DOHH2 (cell line): ENCODE data around the gene STOML2.

ENCODE experiments used
- H3F3A ChIP-seq: fragments of 200-600 bp; sonication (generic), shearing (Covaris generic); 2 replicates; pipeline ENCODE4 v1.6.0; 2016; ENCODE audit warnings: antibody characterized with exemption, mild to moderate bottlenecking; ENCODE audit not compliant: control insufficient read depth, insufficient read depth
- H3K27ac ChIP-seq: fragments of 200-600 bp; sonication (generic); 2 replicates; pipeline ENCODE4 v1.5.1; 2014; ENCODE audit warnings: low read depth, mild to moderate bottlenecking, low read length, moderate library complexity
- H3K27me3 ChIP-seq: fragments of 200-600 bp; sonication (generic); 2 replicates; pipeline ENCODE4 v1.6.1; 2014; ENCODE audit warnings: mild to moderate bottlenecking, low read length, mixed read lengths; ENCODE audit not compliant: control insufficient read depth
- H3K36me3 ChIP-seq: fragments of 200-600 bp; sonication (generic); 2 replicates; pipeline ENCODE4 v1.6.1; 2014; ENCODE audit warnings: mild to moderate bottlenecking, low read length, moderate library complexity, mixed read lengths; ENCODE audit not compliant: control insufficient read depth
- H3K4me1 ChIP-seq: fragments of 200-600 bp; sonication (generic); 2 replicates; pipeline ENCODE4 v1.6.1; 2014; ENCODE audit warnings: mild to moderate bottlenecking, low read length, mixed read lengths; ENCODE audit not compliant: control insufficient read depth
- H3K4me2 ChIP-seq: fragments of 200-600 bp; sonication (generic); 2 replicates; pipeline ENCODE4 v1.6.0; 2014; ENCODE audit warnings: mild to moderate bottlenecking, low read length, moderate library complexity
- H3K4me3 ChIP-seq: fragments of 200-600 bp; sonication (generic); 2 replicates; pipeline ENCODE4 v1.5.1; 2014; ENCODE audit warnings: mild to moderate bottlenecking, low read length, mixed read lengths
- H3K79me2 ChIP-seq: fragments of 200-600 bp; sonication (generic); 2 replicates; pipeline ENCODE4 v1.6.1; 2014; ENCODE audit warnings: mild to moderate bottlenecking, low read length, mixed read lengths; ENCODE audit not compliant: control insufficient read depth
- H3K9me2 ChIP-seq: fragments of 200-600 bp; sonication (generic); replicated peaks from 2 replicates; pipeline ENCODE4 v1.6.1; 2014; ENCODE audit warnings: mild to moderate bottlenecking, low read length, mixed read lengths; ENCODE audit not compliant: control insufficient read depth
- H3K9me3 ChIP-seq: fragments of 200-600 bp; sonication (generic); 2 replicates; pipeline ENCODE4 v1.6.1; 2014; ENCODE audit warnings: antibody characterized with exemption, low read length, mixed read lengths; ENCODE audit not compliant: control insufficient read depth, insufficient read depth
- H4K20me1 ChIP-seq: fragments of 200-600 bp; sonication (generic); 2 replicates; pipeline ENCODE4 v1.6.0; 2014; ENCODE audit warnings: low read depth, mild to moderate bottlenecking, antibody characterized with exemption, low read length, moderate library complexity; ENCODE audit not compliant: control insufficient read depth, insufficient read depth
- EZH2phosphoT487 ChIP-seq: fragments of 200-600 bp; sonication (generic); IDR thresholded peaks from 2 replicates; pipeline ENCODE4 v1.6.1; 2017; ENCODE audit warnings: borderline replicate concordance, mild to moderate bottlenecking, antibody characterized with exemption, low read length, moderate library complexity, mixed read lengths
- TF ChIP-seq, protein P1 (sequence below): fragments of 200-600 bp; sonication (generic); IDR thresholded peaks from one replicate; pipeline ENCODE4 v1.5.1; 2014; ENCODE audit warnings: antibody characterized with exemption, mild to moderate bottlenecking, low read depth, low read length; ENCODE audit not compliant: poor library complexity, severe bottlenecking

STOML2 gene

DNA sequence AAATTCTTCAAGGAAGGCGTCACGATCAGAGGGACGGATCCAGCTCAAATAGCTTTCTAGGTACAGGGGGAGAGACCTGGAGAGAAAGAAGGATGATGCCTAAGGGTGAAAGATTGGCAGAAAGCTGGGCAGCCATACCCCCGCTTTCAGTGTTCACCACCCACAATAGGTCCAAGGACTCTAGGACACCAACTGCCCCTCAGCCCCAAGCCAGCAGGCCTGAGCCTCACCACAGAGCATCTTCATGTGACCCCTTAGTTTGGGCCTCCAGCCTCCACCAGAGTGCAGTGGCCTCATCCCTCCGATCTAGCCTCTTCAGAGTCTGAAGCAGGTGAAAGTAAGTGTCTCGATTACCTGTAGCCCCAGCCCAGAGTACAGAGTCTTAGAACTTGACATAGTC, 28.8 kb downstream of the STOML2 start:
- peaks cover 57% of the 10 kb centered on the region for H3K79me2 ChIP-seq
- TF ChIP-seq EZH2phosphoT487 = no peak
- TF ChIP-seq, protein P1, sequence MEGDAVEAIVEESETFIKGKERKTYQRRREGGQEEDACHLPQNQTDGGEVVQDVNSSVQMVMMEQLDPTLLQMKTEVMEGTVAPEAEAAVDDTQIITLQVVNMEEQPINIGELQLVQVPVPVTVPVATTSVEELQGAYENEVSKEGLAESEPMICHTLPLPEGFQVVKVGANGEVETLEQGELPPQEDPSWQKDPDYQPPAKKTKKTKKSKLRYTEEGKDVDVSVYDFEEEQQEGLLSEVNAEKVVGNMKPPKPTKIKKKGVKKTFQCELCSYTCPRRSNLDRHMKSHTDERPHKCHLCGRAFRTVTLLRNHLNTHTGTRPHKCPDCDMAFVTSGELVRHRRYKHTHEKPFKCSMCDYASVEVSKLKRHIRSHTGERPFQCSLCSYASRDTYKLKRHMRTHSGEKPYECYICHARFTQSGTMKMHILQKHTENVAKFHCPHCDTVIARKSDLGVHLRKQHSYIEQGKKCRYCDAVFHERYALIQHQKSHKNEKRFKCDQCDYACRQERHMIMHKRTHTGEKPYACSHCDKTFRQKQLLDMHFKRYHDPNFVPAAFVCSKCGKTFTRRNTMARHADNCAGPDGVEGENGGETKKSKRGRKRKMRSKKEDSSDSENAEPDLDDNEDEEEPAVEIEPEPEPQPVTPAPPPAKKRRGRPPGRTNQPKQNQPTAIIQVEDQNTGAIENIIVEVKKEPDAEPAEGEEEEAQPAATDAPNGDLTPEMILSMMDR = no peak
- no peaks in the 10 kb centered on the region for H3K9me3 ChIP-seq
- no peak overlapping the region for H3K4me2 ChIP-seq
- no peaks in the 10 kb centered on the region for H3K9me2 ChIP-seq
- no peak overlapping the region for H3K27ac ChIP-seq
- peaks cover 39% of the 10 kb centered on the region for H3K4me1 ChIP-seq
- H3K36me3 ChIP-seq = peaks cover 88% of the 10 kb centered on the region
- H3K27me3 ChIP-seq = no peaks in the 10 kb centered on the region
- peaks cover 22% of the 10 kb centered on the region for H4K20me1 ChIP-seq
- H3F3A ChIP-seq = peaks cover 12% of the 10 kb centered on the region
- no peak overlapping the region for H3K4me3 ChIP-seq

DNA sequence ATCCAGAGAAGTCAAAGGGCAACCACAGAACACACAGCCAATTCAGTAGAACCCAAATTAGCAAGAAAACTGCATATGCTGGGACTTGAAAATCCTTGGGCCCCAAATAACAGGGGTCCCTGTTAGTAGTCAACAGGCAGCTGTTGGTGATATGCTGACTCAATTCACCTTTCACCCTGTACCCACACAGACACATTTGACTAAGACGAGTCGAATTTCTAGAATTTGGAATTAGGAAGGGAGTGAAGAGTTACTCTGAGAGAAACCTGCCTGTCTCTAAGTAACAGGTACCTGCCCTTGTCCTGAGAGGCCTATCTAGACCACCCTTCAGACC, 29.7 kb downstream of the STOML2 start:
- peak overlapping the region; percentile 24 for H3K27ac ChIP-seq
- peaks cover 31% of the 10 kb centered on the region for H4K20me1 ChIP-seq
- peaks cover 93% of the 10 kb centered on the region for H3K36me3 ChIP-seq
- peaks cover 33% of the 10 kb centered on the region for H3K4me1 ChIP-seq
- peaks cover 57% of the 10 kb centered on the region for H3K79me2 ChIP-seq
- peak overlapping the region; percentile 70 for H3K4me2 ChIP-seq
- H3K9me2 ChIP-seq = no peaks in the 10 kb centered on the region
- H3K9me3 ChIP-seq = no peaks in the 10 kb centered on the region
- peaks cover 12% of the 10 kb centered on the region for H3F3A ChIP-seq
- H3K27me3 ChIP-seq = no peaks in the 10 kb centered on the region
- TF ChIP-seq EZH2phosphoT487 = no peak
- TF ChIP-seq, protein P1 = no peak
- H3K4me3 ChIP-seq = peak overlapping the region; percentile 92

DNA sequence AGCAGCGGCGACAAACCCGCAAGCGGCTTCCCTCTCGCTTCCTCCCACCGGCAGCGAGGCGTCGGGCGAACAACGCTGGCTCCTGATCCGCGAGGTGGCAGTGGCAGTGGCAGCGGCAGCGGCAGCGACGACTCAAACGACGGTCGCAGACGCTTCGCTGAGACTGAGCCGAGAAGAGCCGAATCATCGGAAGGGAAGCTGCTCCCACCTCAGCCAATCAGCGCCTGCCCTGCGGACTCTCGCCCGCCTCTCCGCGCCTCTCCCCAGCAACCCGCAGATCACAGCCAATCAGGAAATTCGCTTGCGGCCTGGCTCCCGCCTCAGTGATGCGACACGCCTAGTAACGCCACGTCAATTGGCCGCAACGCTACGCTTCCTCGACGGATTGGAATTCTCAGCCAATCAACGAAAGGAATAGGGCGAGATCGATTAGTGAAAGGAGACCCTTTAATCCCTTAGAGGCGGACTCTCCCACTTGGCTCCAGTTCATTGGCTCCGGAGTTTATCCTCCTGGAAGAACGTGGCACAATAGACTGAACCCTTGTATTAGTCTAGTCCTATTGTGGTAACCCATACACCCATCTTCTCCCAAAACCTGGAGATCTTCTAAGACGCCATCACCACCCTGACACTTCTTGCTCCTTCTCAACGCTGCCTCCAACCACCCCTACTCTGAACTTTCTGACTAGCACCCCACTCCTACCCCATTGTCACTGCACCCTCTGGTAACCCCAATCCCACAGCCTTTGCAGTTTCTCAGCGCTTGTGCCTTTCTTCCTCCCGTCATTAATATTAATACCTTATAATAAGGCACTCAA, 30.3 kb downstream of the STOML2 start, which contains the start of gene VCP:
Gene VCP, minus strand, starts transcription at position 165 of the 818 bp plus-strand sequence. CDS start 272 bp downstream, outside the sequence.
- TF ChIP-seq, protein P1 = no peak
- TF ChIP-seq EZH2phosphoT487 = no peak
- Histone ChIP-seq H3K79me2 (peaks cover 57% of the 10 kb centered on the region), H3K27me3 (no peaks in the 10 kb centered on the region), H3K4me2 (peak within 1 kb of the TSS; percentile 79), H3K36me3 (peaks cover 93% of the 10 kb centered on the region), H4K20me1 (peaks cover 37% of the 10 kb centered on the region), H3K27ac (peak within 1 kb of the TSS; percentile 91), H3F3A (peaks cover 12% of the 10 kb centered on the region), H3K9me2 (no peaks in the 10 kb centered on the region), H3K4me3 (peak within 1 kb of the TSS; percentile 92), H3K9me3 (no peaks in the 10 kb centered on the region), H3K4me1 (peaks cover 28% of the 10 kb centered on the region)
